GM18909 (cell line): Measurements from ENCODE around the gene GABRD.
"Not testable (repeated sequence)": the region's sequence is repeated elsewhere in the genome, so short reads cannot be mapped to it uniquely, and the experiment has no call there.

Experiments
- ATAC-seq: cut with Tn5 transposase; IDR thresholded peaks from one replicate; pipeline ENCODE4 v1.9.1; 2021; ENCODE audit warnings: mild to moderate bottlenecking; ENCODE audit not compliant: unreplicated experiment, poor library complexity

GABRD gene, protein sequence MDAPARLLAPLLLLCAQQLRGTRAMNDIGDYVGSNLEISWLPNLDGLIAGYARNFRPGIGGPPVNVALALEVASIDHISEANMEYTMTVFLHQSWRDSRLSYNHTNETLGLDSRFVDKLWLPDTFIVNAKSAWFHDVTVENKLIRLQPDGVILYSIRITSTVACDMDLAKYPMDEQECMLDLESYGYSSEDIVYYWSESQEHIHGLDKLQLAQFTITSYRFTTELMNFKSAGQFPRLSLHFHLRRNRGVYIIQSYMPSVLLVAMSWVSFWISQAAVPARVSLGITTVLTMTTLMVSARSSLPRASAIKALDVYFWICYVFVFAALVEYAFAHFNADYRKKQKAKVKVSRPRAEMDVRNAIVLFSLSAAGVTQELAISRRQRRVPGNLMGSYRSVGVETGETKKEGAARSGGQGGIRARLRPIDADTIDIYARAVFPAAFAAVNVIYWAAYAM

DNA sequence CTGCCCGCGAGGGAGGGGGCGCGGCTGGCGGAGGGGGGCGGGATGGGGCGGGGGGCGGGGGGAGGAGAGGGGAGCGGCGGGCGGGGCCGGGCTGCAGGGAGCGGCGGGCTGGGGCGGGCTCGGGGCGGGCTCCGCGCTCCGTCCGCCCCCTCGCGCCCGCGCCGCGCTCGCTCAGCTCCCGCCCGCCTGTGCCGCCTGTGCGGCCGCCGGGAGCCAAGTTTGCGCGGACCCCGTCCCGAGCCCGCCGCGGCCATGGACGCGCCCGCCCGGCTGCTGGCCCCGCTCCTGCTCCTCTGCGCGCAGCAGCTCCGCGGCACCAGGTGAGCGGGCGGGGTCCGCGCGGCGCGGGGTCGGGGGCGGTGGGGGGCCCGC lies at the start of gene GABRD:
GABRD (plus strand) TSS at position 174 of the 372 bp plus-strand sequence; CDS start at position 253, 79 bp downstream.
- ATAC-seq = no peak

DNA sequence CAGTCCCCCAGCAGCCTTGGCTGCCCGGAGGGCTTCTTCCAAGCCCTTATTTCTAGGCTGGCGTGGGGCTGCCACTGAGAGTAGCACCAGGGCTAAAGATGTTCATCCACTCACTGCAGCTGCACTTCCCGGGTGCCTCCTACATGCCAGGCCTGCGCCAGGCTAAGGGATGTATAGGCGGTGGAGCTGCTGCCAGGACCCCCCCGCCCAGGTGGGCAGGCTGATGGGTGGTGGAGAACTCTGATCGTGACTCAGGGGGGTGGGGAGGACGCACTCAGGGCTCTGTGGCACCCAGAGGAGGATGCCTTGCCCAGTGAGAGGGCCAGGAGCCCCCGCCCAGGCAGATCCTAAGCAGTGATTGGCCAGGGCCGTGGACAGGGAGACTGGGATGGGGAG lies 49.6 kb upstream of the GABRD start:
- no peak for ATAC-seq

DNA sequence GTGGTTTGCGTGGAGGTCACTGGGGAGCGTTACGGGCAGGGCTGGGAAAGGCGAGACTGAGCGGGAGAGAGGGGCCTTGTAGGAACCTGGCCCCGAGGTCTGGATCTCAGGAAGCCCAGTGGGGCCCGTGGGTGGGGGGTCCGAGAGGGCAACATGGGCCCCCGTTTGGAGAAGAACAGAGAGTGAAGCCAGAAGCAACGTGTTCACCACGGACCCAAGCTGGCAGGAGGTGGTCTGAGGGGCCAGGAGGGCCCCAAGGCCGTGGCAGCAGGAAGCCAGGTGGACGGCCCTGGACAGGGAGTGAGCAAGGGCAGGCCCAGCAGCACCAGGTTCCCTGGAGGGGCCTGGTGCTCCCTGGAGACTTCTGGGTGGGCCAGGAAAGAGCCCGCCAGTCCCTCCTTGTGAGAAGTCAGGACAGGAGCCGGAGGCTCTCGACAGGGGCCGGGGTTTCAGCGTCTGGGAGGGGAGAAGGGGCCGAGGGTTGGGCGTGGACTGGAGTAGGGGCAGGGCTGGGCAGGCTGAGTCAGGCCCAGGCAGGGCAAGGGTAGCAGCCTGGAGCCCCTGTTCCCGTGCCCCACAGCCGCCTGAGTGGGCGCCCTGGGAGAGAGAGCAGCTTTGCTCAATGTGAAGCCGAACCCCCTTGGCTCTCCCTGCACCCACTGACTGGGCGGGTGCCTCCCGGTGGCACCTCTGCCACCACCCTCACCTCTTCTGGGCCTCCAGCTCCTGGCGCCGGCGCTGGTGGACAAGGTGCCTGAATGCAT lies 49.0 kb upstream of the GABRD start:
- ATAC-seq = no peak

DNA sequence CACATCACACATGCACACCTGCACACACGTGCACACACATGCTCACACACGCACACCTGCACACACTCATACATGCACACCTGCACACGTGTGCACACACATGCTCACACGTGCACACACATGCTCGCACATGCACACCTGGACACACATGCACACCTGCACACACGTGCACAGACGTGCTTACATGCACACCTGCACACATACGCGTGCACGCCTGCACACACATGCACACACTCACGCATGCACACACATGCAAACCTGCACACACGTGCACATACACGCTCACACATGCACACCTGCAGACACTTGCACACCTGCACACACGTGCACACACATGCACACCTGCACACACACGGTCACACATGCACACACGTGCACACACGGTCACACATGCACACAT lies 48.1 kb upstream of the GABRD start:
- no peak for ATAC-seq

DNA sequence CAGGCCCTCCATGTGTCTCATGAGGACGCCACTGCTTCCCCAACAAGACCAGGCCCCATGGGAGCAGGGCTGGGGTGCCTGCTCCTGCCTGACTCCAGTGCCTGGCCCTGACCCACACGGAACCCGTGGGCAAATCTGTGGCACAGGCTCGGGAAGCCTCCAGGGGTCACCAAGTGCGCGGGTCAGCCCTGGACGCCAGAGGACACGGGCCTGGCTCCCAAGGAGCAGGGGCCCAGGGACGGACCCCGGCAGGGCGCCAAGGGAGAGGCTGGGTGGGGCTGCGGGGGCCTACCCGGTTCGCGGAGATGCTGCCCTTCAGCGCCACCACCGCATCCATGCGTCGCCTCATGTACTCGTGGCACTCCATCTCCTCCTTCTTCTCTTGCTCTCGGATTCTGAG lies 47.5 kb upstream of the GABRD start:
- no peak for ATAC-seq

DNA sequence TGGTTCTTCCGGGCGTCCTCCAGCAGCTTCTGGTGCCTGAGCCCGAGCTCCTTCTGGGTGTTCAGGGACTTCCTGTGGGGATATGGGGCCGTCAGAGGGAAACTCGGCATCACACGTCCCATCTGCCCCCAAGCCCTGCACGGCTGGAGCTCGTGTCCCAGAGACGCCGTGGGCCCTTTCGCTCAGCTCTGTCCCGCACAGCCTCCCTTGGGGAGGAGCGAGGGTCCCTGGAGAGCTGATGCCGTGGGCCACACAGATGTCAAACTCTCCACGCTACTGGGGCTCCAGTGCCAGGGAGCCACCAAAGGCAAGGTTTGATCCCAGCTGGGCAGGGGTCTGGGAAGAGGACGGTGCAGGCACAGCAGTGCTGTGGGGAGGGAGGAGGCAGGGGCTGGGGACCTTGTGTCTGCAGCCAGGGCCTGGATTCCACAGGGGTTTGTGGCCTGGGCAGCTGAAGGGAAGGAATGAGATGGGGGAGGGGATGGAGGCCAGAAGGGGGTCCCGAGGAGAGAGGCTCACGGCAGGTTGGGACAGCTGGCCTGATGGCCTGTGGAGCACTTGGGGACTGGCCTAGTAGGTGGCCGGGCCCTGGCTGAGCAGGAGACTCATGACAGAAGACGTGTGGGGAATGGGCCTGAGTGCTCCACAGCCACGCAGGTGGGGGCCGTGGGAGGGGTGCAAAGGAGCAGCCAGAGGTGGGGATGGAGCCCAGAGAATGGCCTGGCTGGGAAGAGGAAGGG lies 46.0 kb upstream of the GABRD start:
- no peak for ATAC-seq

DNA sequence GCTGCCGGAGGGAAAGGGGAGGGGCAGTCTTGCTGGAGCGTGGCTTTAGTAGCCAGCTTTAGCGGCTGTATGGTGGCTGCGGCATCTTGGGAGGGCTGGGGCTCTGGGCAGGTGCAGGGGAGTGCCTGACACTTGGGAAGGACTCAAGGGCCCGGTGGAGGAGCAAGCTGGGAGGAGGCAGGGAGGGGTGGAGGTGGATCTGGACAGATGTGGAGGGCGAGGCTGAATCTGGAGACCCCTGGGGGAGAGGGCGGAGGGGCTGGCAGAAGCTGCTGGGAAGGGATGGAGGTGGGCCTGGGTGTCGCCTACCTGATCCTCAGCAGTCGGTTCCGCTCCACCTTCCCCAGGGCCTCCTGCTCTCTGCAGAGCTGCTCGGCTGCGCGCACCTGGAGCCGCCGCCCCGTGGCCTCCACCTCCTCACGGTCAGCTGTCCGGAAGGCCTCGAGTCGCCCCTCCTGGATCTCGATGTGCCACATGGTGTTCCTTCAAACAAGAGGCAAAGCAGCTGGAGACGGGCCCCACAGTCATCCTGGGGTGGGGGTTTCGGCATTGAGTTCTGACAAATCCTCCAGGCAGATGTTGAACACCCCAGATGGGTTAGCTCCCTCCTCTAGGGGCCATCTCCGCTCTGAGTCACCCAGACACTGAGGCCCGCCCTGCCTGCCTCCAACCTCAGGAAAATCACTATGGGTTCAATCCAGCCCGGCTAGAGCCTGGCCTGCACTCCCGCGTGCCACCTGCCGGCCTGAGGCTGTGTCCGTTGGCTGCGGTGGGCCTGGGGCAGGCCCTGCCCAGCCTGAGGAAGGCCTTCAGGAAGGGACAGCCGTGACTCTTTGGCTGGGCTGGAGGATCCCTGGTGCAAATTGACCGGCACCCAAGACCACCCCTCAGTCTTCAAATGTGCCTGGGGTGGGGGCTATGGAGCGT lies 45.2 kb upstream of the GABRD start:
- no peak for ATAC-seq

DNA sequence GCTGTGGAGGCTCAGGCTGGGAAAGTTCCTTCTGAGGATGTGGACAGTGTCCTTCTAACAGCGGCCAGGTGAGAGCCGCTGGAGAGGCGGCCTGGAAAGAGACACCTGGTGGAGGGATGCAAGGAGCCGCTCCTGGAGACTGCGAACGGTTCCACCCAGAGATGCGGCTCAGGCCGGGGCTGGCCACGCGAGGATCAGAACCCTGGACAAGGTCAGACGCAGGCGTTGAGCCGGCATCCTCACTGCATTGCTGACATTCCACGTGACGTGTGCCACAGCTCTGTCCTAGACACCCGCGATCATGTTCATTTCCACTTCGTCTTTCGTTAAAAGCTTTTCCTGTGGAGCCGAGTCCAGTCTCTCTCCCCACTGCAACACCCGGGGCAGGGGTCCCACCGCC lies 44.3 kb upstream of the GABRD start:
- no peak for ATAC-seq

DNA sequence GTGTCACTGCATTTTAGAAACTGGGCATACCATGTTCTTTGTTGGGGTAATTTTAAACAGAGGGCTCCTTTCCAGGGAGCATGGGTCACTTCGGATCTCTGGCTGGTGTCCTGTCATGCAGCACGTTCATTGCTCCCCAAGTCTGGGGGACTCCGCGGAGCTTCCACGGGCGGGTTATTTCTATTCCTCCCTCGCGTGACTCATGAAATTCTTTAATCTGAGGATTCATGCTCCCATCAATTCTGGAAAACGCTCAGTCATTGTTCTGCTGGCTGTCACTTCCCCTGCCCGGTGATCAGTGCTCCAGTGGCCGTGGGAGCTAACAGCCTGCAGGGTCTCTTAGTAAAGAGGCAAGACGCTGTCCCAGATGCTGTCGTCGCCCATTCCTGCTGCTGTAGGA lies 43.6 kb upstream of the GABRD start:
- ATAC-seq = no peak

DNA sequence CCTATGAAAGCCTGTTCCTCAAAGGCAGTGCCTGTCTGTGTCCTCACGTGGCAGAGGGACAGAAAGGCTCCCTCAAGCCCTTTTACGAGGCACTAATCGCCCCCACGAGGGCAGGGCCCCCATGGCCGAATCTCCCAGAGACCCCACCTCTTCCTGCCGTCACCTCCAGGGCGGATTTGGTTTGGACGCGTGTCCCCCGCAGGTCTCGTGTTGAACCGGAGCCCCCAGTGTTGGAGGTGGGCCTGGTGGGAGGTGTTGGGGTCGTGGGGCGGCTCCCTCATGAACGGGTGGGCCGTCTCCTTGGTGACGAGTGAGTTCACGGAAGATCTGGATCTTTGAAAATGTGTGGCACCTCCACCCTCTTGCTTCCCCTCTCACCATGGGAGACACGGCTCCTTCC lies 43.1 kb upstream of the GABRD start:
- no peak for ATAC-seq

DNA sequence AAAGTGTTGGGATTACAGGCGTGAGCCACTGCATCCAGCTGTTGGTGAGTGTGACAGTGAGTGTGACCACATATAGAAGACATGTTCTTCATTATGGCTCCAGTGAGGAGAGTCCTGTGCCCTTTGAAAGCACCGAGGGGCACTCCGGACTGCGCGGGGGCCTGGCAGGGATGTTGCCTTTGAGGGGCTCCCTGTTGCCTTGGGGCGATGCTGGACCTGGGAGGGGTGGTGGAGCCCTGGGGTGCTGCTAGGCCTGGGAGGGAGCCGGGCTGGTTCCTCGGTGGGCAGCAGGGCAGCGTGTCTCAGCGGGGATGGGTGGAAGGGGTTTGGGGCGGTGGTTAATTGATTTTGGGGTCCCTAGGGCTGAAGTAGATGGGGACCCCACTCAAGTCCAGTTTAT lies 41.0 kb upstream of the GABRD start:
- ATAC-seq = no peak

DNA sequence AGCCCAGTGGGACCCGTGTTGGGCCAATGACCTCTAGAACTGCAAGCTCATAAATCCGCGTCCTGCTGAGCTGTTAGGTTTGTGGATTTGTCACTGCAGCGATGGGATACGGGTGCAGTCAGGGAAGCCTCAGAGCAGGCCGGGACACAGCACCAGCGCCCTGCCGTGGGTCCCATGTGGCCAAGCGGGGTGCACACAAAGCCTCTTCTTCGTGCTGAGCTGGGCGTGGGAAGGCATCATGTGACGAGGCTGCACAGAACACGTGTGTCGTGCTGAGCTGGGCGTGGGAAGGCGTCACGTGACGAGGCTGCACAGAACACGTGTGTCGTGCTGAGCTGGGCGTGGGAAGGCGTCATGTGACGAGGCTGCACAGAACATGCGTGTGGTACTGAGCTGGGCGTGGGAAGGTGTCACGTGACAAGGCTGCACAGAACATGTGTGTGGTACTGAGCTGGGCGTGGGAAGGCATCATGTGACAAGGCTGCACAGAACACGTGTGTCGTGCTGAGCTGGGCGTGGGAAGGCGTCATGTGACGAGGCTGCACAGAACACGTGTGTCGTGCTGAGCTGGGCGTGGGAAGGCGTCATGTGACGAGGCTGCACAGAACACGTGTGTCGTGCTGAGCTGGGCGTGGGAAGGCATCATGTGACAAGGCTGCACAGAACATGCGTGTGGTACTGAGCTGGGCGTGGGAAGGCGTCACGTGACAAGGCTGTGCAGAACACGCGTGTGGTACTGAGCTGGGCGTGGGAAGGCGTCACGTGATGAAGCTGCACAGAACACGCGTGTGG lies 40.3 kb upstream of the GABRD start:
- ATAC-seq = not testable (repeated sequence)

DNA sequence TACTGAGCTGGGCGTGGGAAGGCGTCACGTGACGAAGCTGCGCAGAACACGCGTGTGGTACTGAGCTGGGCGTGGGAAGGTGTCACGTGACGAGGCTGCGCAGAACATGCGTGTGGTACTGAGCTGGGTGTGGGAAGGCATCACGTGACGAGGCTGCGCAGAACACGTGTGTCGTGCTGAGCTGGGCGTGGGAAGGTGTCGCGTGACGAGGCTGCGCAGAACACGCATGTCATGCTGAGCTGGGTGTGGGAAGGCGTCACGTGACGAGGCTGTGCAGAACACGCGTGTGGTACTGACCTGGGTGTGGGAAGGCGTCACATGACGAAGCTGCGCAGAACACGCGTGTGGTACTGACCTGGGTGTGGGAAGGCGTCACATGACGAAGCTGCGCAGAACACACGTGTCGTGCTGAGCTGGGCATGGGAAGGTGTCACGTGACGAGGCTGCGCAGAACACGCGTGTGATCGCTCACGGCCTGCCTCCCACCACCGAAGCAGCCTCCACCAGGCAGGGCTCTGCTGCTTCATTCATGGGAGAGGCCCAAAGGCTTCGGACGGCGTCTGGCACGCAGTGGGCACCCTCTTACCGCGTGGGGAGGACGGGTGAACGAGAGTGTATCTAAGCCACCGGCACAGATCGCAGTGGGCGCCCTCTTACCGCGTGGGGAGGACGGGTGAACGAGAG lies 39.5 kb upstream of the GABRD start:
- ATAC-seq = no peak

DNA sequence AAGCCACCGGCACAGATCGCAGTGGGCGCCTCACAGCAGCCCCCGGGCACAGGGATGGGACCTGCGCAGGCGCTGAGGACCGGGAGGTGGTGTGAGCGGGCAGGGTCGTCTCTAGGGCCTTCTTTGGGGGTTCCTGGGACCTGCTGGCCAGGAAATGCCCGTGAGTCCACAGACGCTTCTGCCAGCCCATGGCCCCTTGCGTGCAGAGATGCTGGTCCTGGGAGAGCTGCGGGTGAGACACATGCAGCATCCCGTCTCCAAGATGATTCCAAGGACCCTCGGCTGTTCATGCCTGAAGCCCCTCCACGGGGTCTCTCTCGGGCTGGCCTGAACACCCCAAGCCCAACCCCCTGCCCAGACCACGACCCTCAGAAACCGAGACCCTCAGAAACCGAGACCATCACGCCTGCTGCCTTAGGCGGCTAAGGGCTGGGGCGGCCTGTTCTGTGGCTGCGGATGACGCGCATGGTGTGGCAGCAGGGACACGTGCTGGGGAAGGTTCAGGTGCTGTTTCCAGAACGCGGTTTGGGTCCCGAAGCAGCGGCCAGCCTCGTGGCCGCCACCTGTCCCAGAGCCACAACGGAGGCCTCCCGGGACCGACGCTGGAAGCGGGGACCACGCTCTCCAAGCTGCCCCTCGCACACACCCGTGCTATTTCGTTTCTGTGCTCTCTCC lies 38.5 kb upstream of the GABRD start:
- ATAC-seq = no peak

DNA sequence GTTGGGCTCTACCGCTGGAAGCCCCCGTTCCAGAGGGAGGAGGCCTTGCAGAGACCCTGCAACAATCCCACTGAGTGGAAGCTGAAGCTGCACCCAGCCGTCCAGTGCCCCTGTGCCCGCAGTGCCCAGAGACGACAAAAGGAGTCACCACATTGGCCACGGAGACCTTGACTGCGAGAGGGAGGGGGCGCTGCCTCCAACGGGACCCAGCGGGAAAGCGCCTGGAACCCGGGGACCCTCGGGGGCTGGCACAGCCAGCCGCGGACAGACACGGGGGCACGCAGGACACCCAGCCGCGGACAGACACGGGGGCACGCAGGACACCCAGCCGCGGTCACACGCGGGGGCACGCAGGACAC lies 38.0 kb upstream of the GABRD start:
- no peak for ATAC-seq

DNA sequence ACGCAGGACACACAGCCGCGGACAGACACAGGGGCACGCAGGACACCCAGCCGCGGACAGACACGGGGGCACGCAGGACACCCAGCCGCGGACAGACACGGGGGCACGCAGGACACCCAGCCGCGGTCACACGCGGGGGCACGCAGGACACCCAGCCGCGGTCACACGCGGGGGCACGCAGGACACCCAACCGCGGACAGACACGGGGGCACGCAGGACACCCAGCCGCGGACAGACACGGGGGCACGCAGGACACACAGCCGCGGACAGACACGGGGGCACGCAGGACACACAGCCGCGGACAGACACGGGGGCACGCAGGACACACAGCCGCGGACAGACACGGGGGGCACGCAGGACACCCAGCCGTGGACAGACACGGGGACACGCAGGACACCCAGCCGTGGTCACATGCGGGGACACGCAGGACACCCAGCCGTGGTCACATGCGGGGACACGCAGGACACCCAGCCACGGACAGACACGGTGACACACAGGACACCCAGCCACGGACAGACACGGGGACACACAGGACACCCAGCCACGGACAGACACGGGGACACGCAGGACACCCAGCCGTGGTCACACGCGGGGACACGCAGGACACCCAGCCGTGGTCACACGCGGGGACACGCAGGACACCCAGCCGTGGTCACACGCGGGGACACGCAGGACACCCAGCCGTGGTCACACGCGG lies 37.4 kb upstream of the GABRD start:
- ATAC-seq = not testable (repeated sequence)

DNA sequence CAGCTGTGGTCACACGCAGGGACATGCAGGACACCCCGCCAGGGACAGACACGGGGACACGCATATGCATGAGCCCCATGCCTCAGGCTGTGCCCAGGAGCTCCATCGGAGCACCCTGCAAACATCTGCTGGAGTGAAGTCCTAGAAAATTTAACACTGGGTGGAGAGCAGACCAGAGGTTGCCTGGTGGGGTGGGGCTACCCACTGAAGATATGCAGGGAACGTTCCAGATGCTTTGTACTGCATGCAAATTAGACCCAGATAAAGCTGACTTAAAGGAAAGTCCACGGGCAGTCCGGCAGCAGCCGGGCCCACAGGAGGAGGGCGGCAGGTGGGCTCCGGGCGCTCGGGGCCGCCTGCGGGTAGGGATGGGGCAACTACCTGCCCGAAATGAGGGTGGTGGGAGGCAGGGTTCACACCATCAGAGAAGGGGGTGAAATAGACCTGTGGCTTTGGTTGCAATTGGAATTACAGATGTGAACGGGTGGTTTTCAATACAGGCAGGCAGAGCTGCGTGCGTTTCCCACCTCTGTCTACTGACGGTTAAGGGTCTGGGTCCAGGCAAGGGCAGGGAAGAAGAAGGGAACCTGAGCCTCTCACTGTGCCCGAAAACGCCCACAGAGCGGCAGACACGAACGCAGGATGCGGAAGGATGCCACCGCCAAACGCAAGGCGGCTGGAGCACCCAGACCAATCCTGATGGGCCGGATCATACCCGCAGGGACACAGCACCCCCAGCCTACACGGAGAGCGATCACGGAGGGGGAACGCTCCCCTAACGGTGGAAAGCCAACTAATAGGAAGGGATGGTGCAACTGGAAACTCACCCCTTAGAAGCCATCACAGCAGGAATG lies 36.5 kb upstream of the GABRD start:
- no peak for ATAC-seq
